ENCODE results near the gene OR7A10.
"Not testable (repeated sequence)": the region's sequence is repeated elsewhere in the genome, so short reads cannot be mapped to it uniquely, and the experiment has no call there.

OR7A10 gene

GRCh38 chr19:14795078-14795721, 53.5 kb downstream of the OR7A10 start:
- DNase-seq (ENCODE audit: low spot score): no peak

- not testable (repeated sequence) for DNase-seq (ENCODE audit: low spot score)
Measured at GRCh38 chr19:14792250-14792649, 56.5 kb downstream of the OR7A10 start.

All from D341Med (cell line).